ENCODE results near the gene MMEL1.
A peak's percentile ranks its signal among the peaks of the same experiment; 100 is the strongest.
"Not testable (repeated sequence)": the region's sequence is repeated elsewhere in the genome, so short reads cannot be mapped to it uniquely, and the experiment has no call there.

The MMEL1 gene

GRCh38 chr1:2554621-2555387 is 78.0 kb downstream of the MMEL1 start:
- Histone ChIP-seq H3K4me2 (ENCODE audit: low read depth, low read length) (peak overlapping the region; percentile 92; the same call in 1 of the 2 replicates), H4K20me1 (ENCODE audit: insufficient read depth, low read length) (no peaks in the 10 kb centered on the region), H3K27ac (ENCODE audit: low read length) (no peak overlapping the region), H3K79me2 (ENCODE audit: low read length) (peaks cover 21% of the 10 kb centered on the region), H3K27me3 (replicated peaks; ENCODE audit: insufficient read depth, low read length) (no peaks in the 10 kb centered on the region), H3K4me1 (ENCODE audit: low read length) (peaks cover 14% of the 10 kb centered on the region), H3K9me3 (replicated peaks; ENCODE audit: insufficient read depth, low read length) (no peaks in the 10 kb centered on the region), H3K9ac (ENCODE audit: low read length) (no peak overlapping the region), H3F3A (ENCODE audit: insufficient read depth, low read length) (no peaks in the 10 kb centered on the region), H2AFZ (ENCODE audit: low read length) (no peak overlapping the region), H3K4me3 (ENCODE audit: low read length) (no peak overlapping the region), H3K36me3 (replicated peaks; ENCODE audit: insufficient read depth, low read length) (no peaks in the 10 kb centered on the region), H3K9me2 (replicated peaks; ENCODE audit: insufficient read depth, low read length) (no peaks in the 10 kb centered on the region)
- no peak for DNase-seq
- TF ChIP-seq CTCF (IDR thresholded peaks at IDR 0.05; ENCODE audit: low read length) (peak; percentile 32), EZH2 (optimal IDR thresholded peaks at IDR 0.05; ENCODE audit: low read depth, low read length) (no peak)

DNA sequence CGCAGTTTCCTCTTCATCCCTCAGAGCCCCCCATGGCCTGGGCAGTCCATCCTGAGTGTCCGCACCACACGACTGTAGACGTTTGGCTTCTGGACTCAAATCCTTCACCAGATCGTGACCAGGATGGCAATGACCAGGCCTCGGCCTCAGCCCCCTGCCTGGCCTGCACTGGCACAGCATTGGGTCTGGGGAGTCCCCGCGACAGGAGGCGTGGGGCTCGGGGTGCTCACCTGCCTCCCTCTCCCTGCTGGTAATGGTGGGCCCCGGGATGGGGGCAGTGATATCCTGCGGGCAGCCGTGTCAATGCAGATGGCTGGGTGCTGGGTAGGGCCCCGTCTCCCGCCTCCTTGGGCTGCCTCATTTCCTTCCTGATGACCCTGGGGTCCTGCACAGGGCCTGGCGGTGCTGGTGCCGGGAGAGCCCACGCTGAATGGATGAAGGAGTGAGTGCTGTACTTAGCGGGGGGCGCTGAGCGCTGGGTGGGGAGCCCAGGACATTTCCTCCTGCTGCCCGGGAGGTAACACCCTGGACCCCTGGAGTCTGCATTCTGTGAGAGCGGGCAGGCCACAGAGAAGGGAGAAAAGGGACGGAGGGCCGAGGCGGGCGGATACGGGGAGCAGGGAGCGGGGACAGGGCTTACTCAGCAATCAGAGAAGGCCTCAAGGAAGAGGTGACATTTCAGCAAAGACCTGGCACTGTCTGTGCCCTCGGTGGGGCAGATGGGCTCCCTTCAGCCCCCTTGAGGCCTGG is 78.8 kb downstream of the MMEL1 start:
- no peak overlapping the region for H3K4me3 ChIP-seq (ENCODE audit: low read length)
- H3K9me2 ChIP-seq (replicated peaks; ENCODE audit: insufficient read depth, low read length): no peaks in the 10 kb centered on the region
- H2AFZ ChIP-seq (ENCODE audit: low read length): no peak overlapping the region
- H3K9ac ChIP-seq (ENCODE audit: low read length): no peak overlapping the region
- peaks cover 18% of the 10 kb centered on the region for H3K4me1 ChIP-seq (ENCODE audit: low read length)
- no peaks in the 10 kb centered on the region for H3K9me3 ChIP-seq (replicated peaks; ENCODE audit: insufficient read depth, low read length)
- H3K79me2 ChIP-seq (ENCODE audit: low read length): peaks cover 21% of the 10 kb centered on the region
- no peaks in the 10 kb centered on the region for H3K36me3 ChIP-seq (replicated peaks; ENCODE audit: insufficient read depth, low read length)
- H3K27ac ChIP-seq (ENCODE audit: low read length): no peak overlapping the region
- H3K4me2 ChIP-seq (ENCODE audit: low read depth, low read length): no peak overlapping the region
- no peak for TF ChIP-seq EZH2phosphoT487 (IDR thresholded peaks at IDR 0.05; ENCODE audit: low read length)
- TF ChIP-seq CTCF (IDR thresholded peaks at IDR 0.05; ENCODE audit: low read length): no peak
- H4K20me1 ChIP-seq (ENCODE audit: insufficient read depth, low read length): no peaks in the 10 kb centered on the region
- DNase-seq: no peak
- no peaks in the 10 kb centered on the region for H3K27me3 ChIP-seq (replicated peaks; ENCODE audit: insufficient read depth, low read length)
- peaks cover 2% of the 10 kb centered on the region for H3F3A ChIP-seq (ENCODE audit: insufficient read depth, low read length)

- H3K27ac ChIP-seq (ENCODE audit: low read length); H3K9me3 ChIP-seq (replicated peaks; ENCODE audit: insufficient read depth, low read length); H3K4me2 ChIP-seq (ENCODE audit: low read depth, low read length); H3K4me3 ChIP-seq (ENCODE audit: low read length); H4K20me1 ChIP-seq (ENCODE audit: insufficient read depth, low read length); DNase-seq; H2AFZ ChIP-seq (ENCODE audit: low read length); H3K9me2 ChIP-seq (replicated peaks; ENCODE audit: insufficient read depth, low read length); H3K27me3 ChIP-seq (replicated peaks; ENCODE audit: insufficient read depth, low read length); H3K9ac ChIP-seq (ENCODE audit: low read length); H3K36me3 ChIP-seq (replicated peaks; ENCODE audit: insufficient read depth, low read length): not testable (repeated sequence)
- peaks cover 12% of the 10 kb centered on the region for H3F3A ChIP-seq (ENCODE audit: insufficient read depth, low read length)
- peaks cover 21% of the 10 kb centered on the region for H3K79me2 ChIP-seq (ENCODE audit: low read length)
- peaks cover 24% of the 10 kb centered on the region for H3K4me1 ChIP-seq (ENCODE audit: low read length)
Observed at GRCh38 chr1:2553076-2553475, 79.7 kb downstream of the MMEL1 start.

GRCh38 chr1:2552189-2552588 is 80.6 kb downstream of the MMEL1 start:
- H3K9me2 ChIP-seq (replicated peaks; ENCODE audit: insufficient read depth, low read length): no peaks in the 10 kb centered on the region
- peaks cover 20% of the 10 kb centered on the region for H3K79me2 ChIP-seq (ENCODE audit: low read length)
- H3K4me2 ChIP-seq (ENCODE audit: low read depth, low read length): no peak overlapping the region
- no peaks in the 10 kb centered on the region for H3K27me3 ChIP-seq (replicated peaks; ENCODE audit: insufficient read depth, low read length)
- H3K9me3 ChIP-seq (replicated peaks; ENCODE audit: insufficient read depth, low read length): no peaks in the 10 kb centered on the region
- no peak overlapping the region for H3K9ac ChIP-seq (ENCODE audit: low read length)
- H3K4me3 ChIP-seq (ENCODE audit: low read length): no peak overlapping the region
- H3K4me1 ChIP-seq (ENCODE audit: low read length): peaks cover 27% of the 10 kb centered on the region
- no peaks in the 10 kb centered on the region for H3K36me3 ChIP-seq (replicated peaks; ENCODE audit: insufficient read depth, low read length)
- TF ChIP-seq CTCF (IDR thresholded peaks at IDR 0.05; ENCODE audit: low read length): no peak
- TF ChIP-seq EZH2phosphoT487 (IDR thresholded peaks at IDR 0.05; ENCODE audit: low read length): no peak
- TF ChIP-seq EZH2 (optimal IDR thresholded peaks at IDR 0.05; ENCODE audit: low read depth, low read length): no peak
- no peak overlapping the region for H3K27ac ChIP-seq (ENCODE audit: low read length)
- no peaks in the 10 kb centered on the region for H4K20me1 ChIP-seq (ENCODE audit: insufficient read depth, low read length)
- peaks cover 21% of the 10 kb centered on the region for H3F3A ChIP-seq (ENCODE audit: insufficient read depth, low read length)
- no peak for DNase-seq
- H2AFZ ChIP-seq (ENCODE audit: low read length): no peak overlapping the region

GRCh38 chr1:2551544-2551943 is 81.3 kb downstream of the MMEL1 start:
- H3F3A ChIP-seq (ENCODE audit: insufficient read depth, low read length): peaks cover 28% of the 10 kb centered on the region
- not testable (repeated sequence) for H3K4me3 ChIP-seq (ENCODE audit: low read length); H2AFZ ChIP-seq (ENCODE audit: low read length); H3K27me3 ChIP-seq (replicated peaks; ENCODE audit: insufficient read depth, low read length); DNase-seq; H3K9me2 ChIP-seq (replicated peaks; ENCODE audit: insufficient read depth, low read length); H3K36me3 ChIP-seq (replicated peaks; ENCODE audit: insufficient read depth, low read length); H3K27ac ChIP-seq (ENCODE audit: low read length); H3K4me2 ChIP-seq (ENCODE audit: low read depth, low read length); H3K9me3 ChIP-seq (replicated peaks; ENCODE audit: insufficient read depth, low read length); H4K20me1 ChIP-seq (ENCODE audit: insufficient read depth, low read length); H3K9ac ChIP-seq (ENCODE audit: low read length)
- peaks cover 14% of the 10 kb centered on the region for H3K79me2 ChIP-seq (ENCODE audit: low read length)
- H3K4me1 ChIP-seq (ENCODE audit: low read length): peaks cover 26% of the 10 kb centered on the region
